ENCODE results near the gene GABARAPL1. TPM values are rescaled to one million over a fixed set of nuclear protein-coding genes. Genes with fewer than 3 reads are reported as not detected.

GABARAPL1 gene
- total RNA-seq, 1 experiment from 2014 or later = 55.6 TPM

GRCh38 chr12:10196210-10196609 lies 16.5 kb upstream of the GABARAPL1 start:
- no peak overlapping the region for H3K23ac ChIP-seq (ENCODE audit: insufficient read length, low read depth, low read length)
- no peak overlapping the region for H2BK120ac ChIP-seq (ENCODE audit: low read depth, low read length, poor library complexity, severe bottlenecking)
- H4K5ac ChIP-seq (ENCODE audit: insufficient read length, low read depth, low read length) = no peak overlapping the region
- H4K20me1 ChIP-seq (ENCODE audit: control insufficient read depth, insufficient read depth, insufficient read length) = no peaks in the 10 kb centered on the region
- H3K79me2 ChIP-seq (ENCODE audit: insufficient read depth, low read length) = no peaks in the 10 kb centered on the region
- no peaks in the 10 kb centered on the region for H3K23me2 ChIP-seq (ENCODE audit: insufficient read length, low read depth, low read length, poor library complexity, severe bottlenecking)
- Mint-ChIP-seq H3K27me3 (ENCODE audit: low read depth) (no peaks in the 10 kb centered on the region), H3K27ac (no peak overlapping the region), H3K4me1 (peaks cover 2 to 12% of the 10 kb centered on the region in 2 experiments; a peak in 2 of 4 replicates), H3K9me3 (peaks cover 5 to 7% of the 10 kb centered on the region in 2 experiments; a peak in 2 of 5 replicates), H3K36me3 (ENCODE audit: insufficient read depth in 1 of 3, low read depth in 3 of 3) (no peaks in the 10 kb centered on the region), H3K4me3 (no peak overlapping the region)
- no peak overlapping the region for H2BK12ac ChIP-seq (ENCODE audit: insufficient read length, low read depth, low read length)
- no peak overlapping the region for H4K91ac ChIP-seq (ENCODE audit: insufficient read length, low read depth, low read length)
- H3K4me1 ChIP-seq (ENCODE audit: insufficient read depth, low read length) = no peaks in the 10 kb centered on the region
- no peak overlapping the region for H3T11ph ChIP-seq (ENCODE audit: low read length)
- H3K4me2 ChIP-seq (ENCODE audit: insufficient read depth, insufficient read length, low read length) = no peak overlapping the region
- no peaks in the 10 kb centered on the region for H3K9me3 ChIP-seq (ENCODE audit: control insufficient read depth, low read depth, low read length)
- H2BK20ac ChIP-seq (ENCODE audit: low read depth, low read length, poor library complexity, severe bottlenecking) = no peak overlapping the region
- no peak overlapping the region for H3K4ac ChIP-seq (ENCODE audit: low read depth, low read length)
- no peak for DNase-seq
- H2BK5ac ChIP-seq (ENCODE audit: insufficient read length, low read length) = no peak overlapping the region
- no peak overlapping the region for H3K27ac ChIP-seq (ENCODE audit: insufficient read length, low read depth, low read length)
- H2BK15ac ChIP-seq (ENCODE audit: low read depth, low read length) = no peak overlapping the region
- TF ChIP-seq CTCF (conservative IDR thresholded peaks at IDR 0.05) = no peak
- no peak overlapping the region for H2AFZ ChIP-seq (ENCODE audit: low read length)
- H3K79me1 ChIP-seq (ENCODE audit: insufficient read depth, low read depth, low read length, poor library complexity, severe bottlenecking) = no peaks in the 10 kb centered on the region
- no peak overlapping the region for H3K56ac ChIP-seq (ENCODE audit: insufficient read length, low read depth, low read length)
- WGBS (ENCODE audit: extremely low coverage, insufficient read length, low lambda C conversion rate) = no CpG with 5 or more reads among the region's 10 CpGs
- H2AK5ac ChIP-seq (ENCODE audit: insufficient read length, low read length) = no peak overlapping the region
- no peak overlapping the region for H3K14ac ChIP-seq (ENCODE audit: insufficient read depth, low read length)
- no peak overlapping the region for H3K18ac ChIP-seq (ENCODE audit: insufficient read length, low read depth, low read length)
- H3K9ac ChIP-seq (ENCODE audit: extremely low read depth, insufficient read length, low read length) = no peak overlapping the region
- no peak overlapping the region for H4K8ac ChIP-seq (replicated peaks; ENCODE audit: insufficient read length, low read depth, low read length)
- no peaks in the 10 kb centered on the region for H3K27me3 ChIP-seq (ENCODE audit: insufficient read depth, low read length)
